ENCODE results near the gene TIMM10. TPM values are rescaled to one million over a fixed set of nuclear protein-coding genes. Genes with fewer than 3 reads are reported as not detected.

Gene TIMM10
- polyA plus RNA-seq, 3 donors, result 54.0 to 58.4 (median 58.3) TPM

GRCh38 chr11:57487021-57487778 lies 43.4 kb downstream of the TIMM10 start:
- no peak for DNase-seq (ENCODE audit: low read depth in 3 of 3, low spot score in 2 of 3)

- no peak for DNase-seq (ENCODE audit: low read depth in 3 of 3, low spot score in 2 of 3)
These were observed 45.1 kb downstream of the TIMM10 start for GRCh38 chr11:57485217-57485990.

- no peak for DNase-seq (ENCODE audit: low read depth in 3 of 3, low spot score in 2 of 3)
These were observed 46.3 kb downstream of the TIMM10 start for GRCh38 chr11:57484141-57484710.

GRCh38 chr11:57483562-57483918 lies 47.0 kb downstream of the TIMM10 start:
- DNase-seq (ENCODE audit: low read depth in 3 of 3, low spot score in 2 of 3), result no peak

- no peak for DNase-seq (ENCODE audit: low read depth in 3 of 3, low spot score in 2 of 3)
These were observed 47.6 kb downstream of the TIMM10 start for GRCh38 chr11:57482782-57483561.

GRCh38 chr11:57481915-57482781 lies 48.4 kb downstream of the TIMM10 start:
- DNase-seq (ENCODE audit: low read depth in 3 of 3, low spot score in 2 of 3), result no peak

- DNase-seq (ENCODE audit: low read depth in 3 of 3, low spot score in 2 of 3), result no peak
These were observed 49.2 kb downstream of the TIMM10 start for GRCh38 chr11:57481315-57481714.

GRCh38 chr11:57480409-57481137 lies 50.0 kb downstream of the TIMM10 start:
- no peak for DNase-seq (ENCODE audit: low read depth in 3 of 3, low spot score in 2 of 3)

GRCh38 chr11:57479911-57480310 lies 50.6 kb downstream of the TIMM10 start:
- no peak for DNase-seq (ENCODE audit: low read depth in 3 of 3, low spot score in 2 of 3)

GRCh38 chr11:57479021-57479663 lies 51.4 kb downstream of the TIMM10 start:
- no peak for DNase-seq (ENCODE audit: low read depth in 3 of 3, low spot score in 2 of 3)

Other genes starting within 250 kb of the TIMM10 start
- gene TNKS1BP1, start 205.8 kb downstream of the TIMM10 start, polyA plus RNA-seq (ENCODE audit: insufficient read length in 3 of 3), result 10 to 100 TPM; 57.9 to 62.7 (median 60.3) TPM
- 100 to 1,000 TPM; 199 to 214 (median 203) TPM for gene SSRP1, start 194.9 kb downstream of the TIMM10 start, polyA plus RNA-seq (ENCODE audit: insufficient read length in 3 of 3)
- gene P2RX3, start 192.4 kb downstream of the TIMM10 start, polyA plus RNA-seq (ENCODE audit: insufficient read length in 3 of 3), result under 1 TPM; 0.42 to 0.76 (median 0.76) TPM
- gene PRG3, start 149.6 kb downstream of the TIMM10 start, polyA plus RNA-seq (ENCODE audit: insufficient read length in 3 of 3), result 1 to 10 TPM in 2 of 3 donors, under 1 TPM in 1; 0.33 to 1.5 (median 1.2) TPM
- 1 to 10 TPM in 2 of 3 donors, under 1 TPM in 1; 0.28 to 2.4 (median 1.9) TPM for gene PRG2, start 140.1 kb downstream of the TIMM10 start, polyA plus RNA-seq (ENCODE audit: insufficient read length in 3 of 3)
- 10 to 100 TPM; 19.3 to 25.6 (median 22.9) TPM for gene SLC43A3, start 103.6 kb downstream of the TIMM10 start, polyA plus RNA-seq (ENCODE audit: insufficient read length in 3 of 3)
- 1 to 10 TPM; 1.4 to 3.0 (median 1.7) TPM for gene RTN4RL2, start 70.2 kb downstream of the TIMM10 start, polyA plus RNA-seq (ENCODE audit: insufficient read length in 3 of 3)
- gene SLC43A1, start 15.1 kb downstream of the TIMM10 start, polyA plus RNA-seq (ENCODE audit: insufficient read length in 3 of 3), result 1 to 10 TPM; 5.0 to 6.1 (median 5.4) TPM
- under 1 TPM; 0.12 to 0.28 (median 0.23) TPM for gene SMTNL1, start 6.8 kb upstream of the TIMM10 start, polyA plus RNA-seq (ENCODE audit: insufficient read length in 3 of 3)
- gene UBE2L6, start 36.9 kb upstream of the TIMM10 start, polyA plus RNA-seq (ENCODE audit: insufficient read length in 3 of 3), result 10 to 100 TPM; 41.3 to 43.6 (median 43.4) TPM
- 100 to 1,000 TPM; 139 to 172 (median 151) TPM for gene SERPING1, start 66.9 kb upstream of the TIMM10 start, polyA plus RNA-seq (ENCODE audit: insufficient read length in 3 of 3)
- 1 to 10 TPM; 1.2 to 1.9 (median 1.7) TPM for gene YPEL4, start 119.2 kb upstream of the TIMM10 start, polyA plus RNA-seq (ENCODE audit: insufficient read length in 3 of 3)
- gene CLP1, start 127.0 kb upstream of the TIMM10 start, polyA plus RNA-seq (ENCODE audit: insufficient read length in 3 of 3), result 10 to 100 TPM; 16.6 to 18.5 (median 18.4) TPM
- 10 to 100 TPM; 52.3 to 56.7 (median 52.8) TPM for gene ZDHHC5, start 137.4 kb upstream of the TIMM10 start, polyA plus RNA-seq (ENCODE audit: insufficient read length in 3 of 3)
- gene MED19, start 181.5 kb upstream of the TIMM10 start, polyA plus RNA-seq (ENCODE audit: insufficient read length in 3 of 3), result 10 to 100 TPM; 21.2 to 23.7 (median 22.9) TPM
- 100 to 1,000 TPM; 117 to 119 (median 118) TPM for gene TMX2, start 181.8 kb upstream of the TIMM10 start, polyA plus RNA-seq (ENCODE audit: insufficient read length in 3 of 3)
- 100 to 1,000 TPM in 2 of 3 donors, 10 to 100 TPM in 1; 99.4 to 124 (median 108) TPM for gene SELENOH, start 210.7 kb upstream of the TIMM10 start, polyA plus RNA-seq (ENCODE audit: insufficient read length in 3 of 3)
- gene BTBD18, start 221.1 kb upstream of the TIMM10 start, polyA plus RNA-seq (ENCODE audit: insufficient read length in 3 of 3), result under 1 TPM; 0.10 to 0.19 (median 0.15) TPM
- 100 to 1,000 TPM; 204 to 221 (median 210) TPM for gene CTNND1, start 231.0 kb upstream of the TIMM10 start, polyA plus RNA-seq (ENCODE audit: insufficient read length in 3 of 3)

All from right renal cortex interstitium (tissue), 3 donors.